ENCODE measurements around the gene CENPF. TPM values are rescaled to one million over a fixed set of nuclear protein-coding genes. Genes with fewer than 3 reads are reported as not detected.
"Not testable (repeated sequence)": the region's sequence is repeated elsewhere in the genome, so short reads cannot be mapped to it uniquely, and the experiment has no call there.

The CENPF gene
- 2.4 TPM for total RNA-seq

GRCh38 chr1:214602764-214603657, at the start of gene CENPF:
TSS of gene CENPF (plus strand) at chr1:214603195. CDS start at chr1:214613755, 10,560 bp downstream.
- DNase-seq (ENCODE audit: low read depth in 2 of 3, low spot score in 2 of 3) = peak; percentile 88 to 99 (median 99)

GRCh38 chr1:214557952-214558735, 44.9 kb upstream of the CENPF start:
- peak in 2 of 3 donors; percentile 47 to 70 for DNase-seq (ENCODE audit: low read depth in 2 of 3, low spot score in 2 of 3)

GRCh38 chr1:214563881-214564280, 39.1 kb upstream of the CENPF start:
- no peak for DNase-seq (ENCODE audit: low read depth in 2 of 3, low spot score in 2 of 3)

- DNase-seq (ENCODE audit: low read depth in 2 of 3, low spot score in 2 of 3) = no peak
Observed at GRCh38 chr1:214565310-214565709, 37.7 kb upstream of the CENPF start.

GRCh38 chr1:214566158-214567104, 36.6 kb upstream of the CENPF start:
- DNase-seq (ENCODE audit: low read depth in 2 of 3, low spot score in 2 of 3) = no peak

GRCh38 chr1:214567481-214567980, 35.5 kb upstream of the CENPF start:
- no peak for DNase-seq (ENCODE audit: low read depth in 2 of 3, low spot score in 2 of 3)

- no peak for DNase-seq (ENCODE audit: low read depth in 2 of 3, low spot score in 2 of 3)
Observed at GRCh38 chr1:214568328-214568727, 34.7 kb upstream of the CENPF start.

GRCh38 chr1:214569357-214570004, 33.5 kb upstream of the CENPF start:
- DNase-seq (ENCODE audit: low read depth in 2 of 3, low spot score in 2 of 3) = no peak

- no peak for DNase-seq (ENCODE audit: low read depth in 2 of 3, low spot score in 2 of 3)
Observed at GRCh38 chr1:214570442-214570841, 32.6 kb upstream of the CENPF start.

- DNase-seq (ENCODE audit: low read depth in 2 of 3, low spot score in 2 of 3) = no peak
Observed at GRCh38 chr1:214571281-214571680, 31.7 kb upstream of the CENPF start.

GRCh38 chr1:214573386-214574318, 29.3 kb upstream of the CENPF start:
- DNase-seq (ENCODE audit: low read depth in 2 of 3, low spot score in 2 of 3) = no peak

GRCh38 chr1:214574598-214575411, 28.2 kb upstream of the CENPF start:
- no peak for DNase-seq (ENCODE audit: low read depth in 2 of 3, low spot score in 2 of 3)

- DNase-seq (ENCODE audit: low read depth in 2 of 3, low spot score in 2 of 3) = not testable (repeated sequence)
Observed at GRCh38 chr1:214576120-214576519, 26.9 kb upstream of the CENPF start.

- peak in 1 of 3 donors; percentile 15 for DNase-seq (ENCODE audit: low read depth in 2 of 3, low spot score in 2 of 3)
Observed at GRCh38 chr1:214579183-214579582, 23.8 kb upstream of the CENPF start.

- DNase-seq (ENCODE audit: low read depth in 2 of 3, low spot score in 2 of 3) = no peak
Observed at GRCh38 chr1:214581785-214582184, 21.2 kb upstream of the CENPF start.

GRCh38 chr1:214582289-214582891, 20.6 kb upstream of the CENPF start:
- no peak for DNase-seq (ENCODE audit: low read depth in 2 of 3, low spot score in 2 of 3)

GRCh38 chr1:214583113-214583512, 19.9 kb upstream of the CENPF start:
- DNase-seq (ENCODE audit: low read depth in 2 of 3, low spot score in 2 of 3) = no peak

Data from hematopoietic multipotent progenitor cell (in vitro differentiated cells).